Endothelial cell of umbilical vein (primary cell): ENCODE results near the gene CEP83. TPM values are rescaled to one million over a fixed set of nuclear protein-coding genes. Genes with fewer than 3 reads are reported as not detected.
"Not testable (repeated sequence)": the region's sequence is repeated elsewhere in the genome, so short reads cannot be mapped to it uniquely, and the experiment has no call there.

ENCODE experiments used
- BruUV-seq: library from RNA; stranded (reverse); fragments of 400-500 nt; replicated peaks from 2 replicates; lab custom pipeline; 2021; lab: Mats Ljungman, UMichigan
- CTCF ChIA-PET: fragments of 300-600, 350-600 bp; sonication (Branson Sonifier 250); formaldehyde crosslinking; loops from one replicate; lab custom pipeline; 2021; ENCODE audit warnings: antibody characterized with exemption, inconsistent platforms; lab: Charles Lee
- POLR2A ChIA-PET: fragments of 300-600, 350-600 bp; sonication (Branson Sonifier 250); formaldehyde crosslinking; loops from one replicate; lab custom pipeline; 2021; ENCODE audit warnings: antibody characterized with exemption, inconsistent platforms; lab: Charles Lee
- DNase-seq: peaks from one replicate; pipeline ENCODE4 v3.0.0-alpha.2; 2011; ENCODE audit warnings: low read depth, low spot score
- FAIRE-seq: peaks from 2 replicates; lab custom pipeline; 2011; peaks lifted over from hg19 to GRCh38; lab: Jason Lieb, UNC
- H2AFZ ChIP-seq: 2 replicates; pipeline ENCODE4 v1.6.0; 2012; ENCODE audit warnings: low read depth, low read length, control low read depth, inconsistent platforms
- H3K27ac ChIP-seq: 2 replicates; pipeline ENCODE4 v1.5.1; 2011; ENCODE audit warnings: low read depth, mild to moderate bottlenecking, control low read depth, low read length, moderate library complexity; ENCODE audit not compliant: insufficient read depth
- H3K27me3 ChIP-seq, 2 experiments: 2 replicates each; pipeline versions ENCODE4 v1.6.0 to v1.6.1; 2011; ENCODE audit warnings: low read length in 2 of 2, mixed read lengths in 1 of 2; ENCODE audit not compliant: control insufficient read depth in 2 of 2, insufficient read depth in 2 of 2
- H3K36me3 ChIP-seq, 2 experiments: 2 replicates in 1 of 2; 3 replicates in 1 of 2; pipeline ENCODE4 v1.5.1; 2011; ENCODE audit warnings: low read length in 2 of 2, mild to moderate bottlenecking in 1 of 2, moderate library complexity in 1 of 2; ENCODE audit not compliant: control insufficient read depth in 2 of 2, insufficient read depth in 2 of 2; ENCODE audit errors: extremely low read depth in 1 of 2
- H3K4me1 ChIP-seq: 3 replicates; pipeline ENCODE4 v1.5.1; 2011; ENCODE audit warnings: mild to moderate bottlenecking, low read length; ENCODE audit not compliant: control insufficient read depth, insufficient read depth; ENCODE audit errors: extremely low read depth
- H3K4me2 ChIP-seq: 2 replicates; pipeline ENCODE4 v1.6.1; 2011; ENCODE audit warnings: low read length, control low read depth, mixed read lengths; ENCODE audit not compliant: insufficient read depth
- H3K4me3 ChIP-seq, 3 experiments: fragments of 200-600 bp in 1 of 3; sonication (generic), shearing (Covaris generic) in 1 of 3; replicated peaks in 1 of 3; 2 replicates each; pipeline ENCODE4 v1.5.1; 2011 to 2016; ENCODE audit warnings: control low read depth in 3 of 3, low read length in 3 of 3, mild to moderate bottlenecking in 2 of 3, inconsistent platforms in 1 of 3, low read depth in 1 of 3, moderate library complexity in 1 of 3; ENCODE audit not compliant: insufficient read depth in 1 of 3
- H3K79me2 ChIP-seq: 2 replicates; pipeline ENCODE4 v1.6.0; 2012; ENCODE audit warnings: low read length, inconsistent platforms; ENCODE audit not compliant: control insufficient read depth, insufficient read depth
- H3K9ac ChIP-seq: replicated peaks from 2 replicates; pipeline ENCODE3; 2011; ENCODE audit warnings: low read length, control low read depth; ENCODE audit not compliant: insufficient read depth; ENCODE audit errors: extremely low read depth
- H3K9me1 ChIP-seq: replicated peaks from 3 replicates; pipeline ENCODE4 v1.6.0; 2011; ENCODE audit warnings: mild to moderate bottlenecking, low read length; ENCODE audit not compliant: control insufficient read depth, insufficient read depth; ENCODE audit errors: extremely low read depth
- H3K9me3 ChIP-seq: replicated peaks from 2 replicates; pipeline ENCODE4 v1.5.1; 2012; ENCODE audit warnings: low read length, inconsistent platforms; ENCODE audit not compliant: control insufficient read depth, insufficient read depth
- H4K20me1 ChIP-seq: replicated peaks from 2 replicates; pipeline ENCODE3; 2011; ENCODE audit warnings: mild to moderate bottlenecking, low read length; ENCODE audit not compliant: control insufficient read depth, insufficient read depth; ENCODE audit errors: extremely low read depth
- EZH2 ChIP-seq: IDR thresholded peaks from 2 replicates; pipeline ENCODE4 v1.6.1; 2012; ENCODE audit warnings: borderline replicate concordance, low read depth, mild to moderate bottlenecking, moderate library complexity, low read length, inconsistent platforms; ENCODE audit not compliant: severe bottlenecking
- GATA2 ChIP-seq: IDR thresholded peaks from 2 replicates; pipeline ENCODE4 v1.7.0; 2011; ENCODE audit warnings: low read depth, mild to moderate bottlenecking, moderate library complexity, mixed read lengths, low read length; ENCODE audit not compliant: insufficient read length, insufficient read depth
- POLR2A ChIP-seq: IDR thresholded peaks from 2 replicates; pipeline ENCODE4 v1.6.1; 2012; ENCODE audit warnings: low read depth, mild to moderate bottlenecking, control low read depth, low read length
- POLR2AphosphoS5 ChIP-seq: IDR thresholded peaks from 2 replicates; pipeline ENCODE4 v1.6.1; 2012; ENCODE audit warnings: low read depth, mild to moderate bottlenecking, control low read depth, low read length, moderate library complexity; ENCODE audit not compliant: insufficient read depth
- dilution Hi-C: fragments of 300-500 bp; cut with MboI; formaldehyde crosslinking; loops from one replicate; pipeline ENCODE4 v1.15.0; 2019; ENCODE audit warnings: low sequenced_read_pairs; ENCODE audit not compliant: extremely low pct_ligation_motif_present
- intact Hi-C: fragments of 100-400 bp; cut with micrococcal nuclease; formaldehyde crosslinking; loops from one replicate; pipeline ENCODE4 v1.10.0; 2022
- polyA plus RNA-seq, 4 experiments: library from polyadenylated mRNA; depleted of rRNA in 3 of 4; stranded (reverse) in 3 of 4; unstranded in 1 of 4; fragments of >200 nt; gene quantifications; 2 replicates each; pipeline versions ENCODE4 v1.2.1 to v1.2.3, GENCODE V29; 2011 to 2012; ENCODE audit warnings: missing spikeins in 1 of 4
- total RNA-seq: library from RNA; stranded (reverse); gene quantifications from 2 replicates; pipeline ENCODE4 v1.2.3, GENCODE V29; 2021
- TF ChIP-seq, protein P1 (sequence below): IDR thresholded peaks from 2 replicates; pipeline ENCODE4 v1.6.1; 2011; ENCODE audit not compliant: insufficient read depth, insufficient read length
- TF ChIP-seq, protein P2 (sequence below), 2 donors: IDR thresholded peaks; 1 replicate in 1 of 2; 2 replicates in 1 of 2; pipeline ENCODE4 v1.5.1; 2011; ENCODE audit warnings: low read length in 2 of 2, mild to moderate bottlenecking in 2 of 2, moderate library complexity in 2 of 2, control low read depth in 1 of 2, inconsistent platforms in 1 of 2, low read depth in 1 of 2; ENCODE audit not compliant: insufficient read depth in 1 of 2; ENCODE audit errors: extremely low read depth in 1 of 2

Gene CEP83
- total and polyA plus RNA-seq, 2 donors (not counting 3 experiments of a cell fraction or from before 2014, with no cell fraction given): 2.9 to 15.3 TPM

DNA sequence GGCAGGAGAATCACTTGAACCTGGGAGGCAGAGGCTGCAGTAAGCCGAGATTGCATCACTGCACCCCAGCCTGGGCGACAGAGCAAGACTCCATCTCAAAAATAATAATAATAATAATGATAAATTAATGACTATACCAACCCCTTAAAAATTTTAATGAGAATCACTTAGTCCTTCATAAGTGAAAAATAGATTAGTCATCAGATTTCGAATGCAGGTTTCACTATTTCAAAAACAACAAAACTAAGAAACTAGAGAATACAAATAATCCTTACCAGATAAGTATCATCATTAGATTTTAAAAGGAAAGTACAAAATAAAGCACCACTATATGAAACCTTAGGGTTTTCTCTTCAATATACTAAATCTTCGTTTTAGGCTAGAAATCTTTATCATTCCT, 62.3 kb downstream of the CEP83 start:
- intact Hi-C loops (no loop called here), dilution Hi-C loops (no loop called here)
- no peak overlapping the region for H3K4me2 ChIP-seq
- H3K9me3 ChIP-seq: no peaks in the 10 kb centered on the region
- POLR2A ChIA-PET: no interaction called here
- no peak overlapping the region for H3K9ac ChIP-seq
- TF ChIP-seq, protein P1, sequence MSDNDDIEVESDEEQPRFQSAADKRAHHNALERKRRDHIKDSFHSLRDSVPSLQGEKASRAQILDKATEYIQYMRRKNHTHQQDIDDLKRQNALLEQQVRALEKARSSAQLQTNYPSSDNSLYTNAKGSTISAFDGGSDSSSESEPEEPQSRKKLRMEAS: no peak
- TF ChIP-seq GATA2: no peak
- TF ChIP-seq, protein P2, sequence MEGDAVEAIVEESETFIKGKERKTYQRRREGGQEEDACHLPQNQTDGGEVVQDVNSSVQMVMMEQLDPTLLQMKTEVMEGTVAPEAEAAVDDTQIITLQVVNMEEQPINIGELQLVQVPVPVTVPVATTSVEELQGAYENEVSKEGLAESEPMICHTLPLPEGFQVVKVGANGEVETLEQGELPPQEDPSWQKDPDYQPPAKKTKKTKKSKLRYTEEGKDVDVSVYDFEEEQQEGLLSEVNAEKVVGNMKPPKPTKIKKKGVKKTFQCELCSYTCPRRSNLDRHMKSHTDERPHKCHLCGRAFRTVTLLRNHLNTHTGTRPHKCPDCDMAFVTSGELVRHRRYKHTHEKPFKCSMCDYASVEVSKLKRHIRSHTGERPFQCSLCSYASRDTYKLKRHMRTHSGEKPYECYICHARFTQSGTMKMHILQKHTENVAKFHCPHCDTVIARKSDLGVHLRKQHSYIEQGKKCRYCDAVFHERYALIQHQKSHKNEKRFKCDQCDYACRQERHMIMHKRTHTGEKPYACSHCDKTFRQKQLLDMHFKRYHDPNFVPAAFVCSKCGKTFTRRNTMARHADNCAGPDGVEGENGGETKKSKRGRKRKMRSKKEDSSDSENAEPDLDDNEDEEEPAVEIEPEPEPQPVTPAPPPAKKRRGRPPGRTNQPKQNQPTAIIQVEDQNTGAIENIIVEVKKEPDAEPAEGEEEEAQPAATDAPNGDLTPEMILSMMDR (IDR thresholded peaks at IDR 0.05; ENCODE audit: extremely low read depth in 1 of 2, insufficient read depth in 1 of 2, low read depth in 1 of 2, low read length in 2 of 2): no peak
- no peak for TF ChIP-seq POLR2A
- no peak for TF ChIP-seq EZH2
- no peak for TF ChIP-seq POLR2AphosphoS5
- H3K79me2 ChIP-seq: no peaks in the 10 kb centered on the region
- no peaks in the 10 kb centered on the region for H3K36me3 ChIP-seq
- H3K4me3 ChIP-seq: no peak overlapping the region
- no peaks in the 10 kb centered on the region for H3K9me1 ChIP-seq
- no peak overlapping the region for H3K27ac ChIP-seq
- FAIRE-seq: no peak
- no peak for DNase-seq
- no TSS peak for BruUV-seq
- H4K20me1 ChIP-seq: no peaks in the 10 kb centered on the region
- no peaks in the 10 kb centered on the region for H3K4me1 ChIP-seq
- CTCF ChIA-PET: no interaction called here
- no peaks in the 10 kb centered on the region for H3K27me3 ChIP-seq
- H2AFZ ChIP-seq: no peak overlapping the region

DNA sequence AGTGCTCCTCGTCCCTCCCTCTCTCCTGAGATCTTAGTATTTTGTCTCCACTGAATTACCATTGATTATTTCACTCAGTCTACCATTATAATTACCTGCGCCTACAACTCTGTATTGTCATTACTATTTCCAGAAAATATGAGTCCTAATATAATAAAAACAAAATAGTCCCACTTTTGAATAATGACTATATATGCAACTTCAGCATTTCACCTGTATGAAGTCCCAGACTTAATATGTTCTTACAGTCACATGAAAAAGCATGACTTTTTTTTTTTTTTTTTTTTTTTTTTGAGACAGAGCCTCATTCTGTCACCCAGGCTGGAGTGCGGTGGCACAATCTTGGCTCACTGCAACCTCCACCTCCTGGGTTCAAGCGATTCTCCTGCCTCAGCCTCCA, 63.7 kb downstream of the CEP83 start:
- FAIRE-seq, H3K9me3 ChIP-seq, H3K27me3 ChIP-seq, H4K20me1 ChIP-seq, H3K4me1 ChIP-seq, H3K36me3 ChIP-seq, intact Hi-C loops, H3K79me2 ChIP-seq, DNase-seq, BruUV-seq, H3K4me3 ChIP-seq, H2AFZ ChIP-seq, H3K4me2 ChIP-seq, dilution Hi-C loops, H3K9ac ChIP-seq, H3K27ac ChIP-seq, H3K9me1 ChIP-seq, POLR2A ChIA-PET: not testable (repeated sequence)
- CTCF ChIA-PET: interaction anchor here (0.7 kb wide), 1 partner anchor 555 kb away, joined by 3 read pairs; no protein-coding TSS in a partner anchor
